ENCODE measurements around the gene SLCO1C1. TPM values are rescaled to one million over a fixed set of nuclear protein-coding genes. Genes with fewer than 3 reads are reported as not detected.
A peak's percentile ranks its signal among the peaks of the same experiment; 100 is the strongest.
"Not testable (repeated sequence)": the region's sequence is repeated elsewhere in the genome, so short reads cannot be mapped to it uniquely, and the experiment has no call there.

Gene SLCO1C1, protein sequence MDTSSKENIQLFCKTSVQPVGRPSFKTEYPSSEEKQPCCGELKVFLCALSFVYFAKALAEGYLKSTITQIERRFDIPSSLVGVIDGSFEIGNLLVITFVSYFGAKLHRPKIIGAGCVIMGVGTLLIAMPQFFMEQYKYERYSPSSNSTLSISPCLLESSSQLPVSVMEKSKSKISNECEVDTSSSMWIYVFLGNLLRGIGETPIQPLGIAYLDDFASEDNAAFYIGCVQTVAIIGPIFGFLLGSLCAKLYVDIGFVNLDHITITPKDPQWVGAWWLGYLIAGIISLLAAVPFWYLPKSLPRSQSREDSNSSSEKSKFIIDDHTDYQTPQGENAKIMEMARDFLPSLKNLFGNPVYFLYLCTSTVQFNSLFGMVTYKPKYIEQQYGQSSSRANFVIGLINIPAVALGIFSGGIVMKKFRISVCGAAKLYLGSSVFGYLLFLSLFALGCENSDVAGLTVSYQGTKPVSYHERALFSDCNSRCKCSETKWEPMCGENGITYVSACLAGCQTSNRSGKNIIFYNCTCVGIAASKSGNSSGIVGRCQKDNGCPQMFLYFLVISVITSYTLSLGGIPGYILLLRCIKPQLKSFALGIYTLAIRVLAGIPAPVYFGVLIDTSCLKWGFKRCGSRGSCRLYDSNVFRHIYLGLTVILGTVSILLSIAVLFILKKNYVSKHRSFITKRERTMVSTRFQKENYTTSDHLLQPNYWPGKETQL
- not detected in 2 replicates for total RNA-seq (2014; rRNA removed; shearing (Covaris generic))

DNA sequence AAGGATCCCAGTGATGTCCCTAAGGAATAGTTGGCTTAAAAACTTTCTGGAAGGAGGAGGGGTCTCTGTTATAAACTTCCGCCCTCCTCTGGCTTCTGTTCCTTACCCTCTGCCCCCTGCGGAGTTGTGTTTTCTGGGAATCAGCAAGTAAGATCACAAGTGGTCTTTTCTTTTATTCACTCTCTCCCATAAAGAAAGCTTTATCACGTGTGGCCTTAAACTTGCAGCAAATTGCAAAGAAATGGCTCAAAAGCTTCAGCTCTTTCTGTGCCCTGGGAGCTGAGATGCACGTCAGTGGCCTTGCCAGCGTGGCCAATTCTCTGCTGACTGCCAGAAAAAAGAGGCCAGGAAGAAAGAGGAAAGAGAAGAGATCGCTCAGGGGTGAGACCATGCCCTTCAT is at the start of gene SLCO1C1:
Gene SLCO1C1, plus strand, starts transcription at position 101 of the 400 bp plus-strand sequence. CDS start 4,245 bp downstream, outside the sequence.
- no peak for DNase-seq (ENCODE audit: low spot score)

DNA sequence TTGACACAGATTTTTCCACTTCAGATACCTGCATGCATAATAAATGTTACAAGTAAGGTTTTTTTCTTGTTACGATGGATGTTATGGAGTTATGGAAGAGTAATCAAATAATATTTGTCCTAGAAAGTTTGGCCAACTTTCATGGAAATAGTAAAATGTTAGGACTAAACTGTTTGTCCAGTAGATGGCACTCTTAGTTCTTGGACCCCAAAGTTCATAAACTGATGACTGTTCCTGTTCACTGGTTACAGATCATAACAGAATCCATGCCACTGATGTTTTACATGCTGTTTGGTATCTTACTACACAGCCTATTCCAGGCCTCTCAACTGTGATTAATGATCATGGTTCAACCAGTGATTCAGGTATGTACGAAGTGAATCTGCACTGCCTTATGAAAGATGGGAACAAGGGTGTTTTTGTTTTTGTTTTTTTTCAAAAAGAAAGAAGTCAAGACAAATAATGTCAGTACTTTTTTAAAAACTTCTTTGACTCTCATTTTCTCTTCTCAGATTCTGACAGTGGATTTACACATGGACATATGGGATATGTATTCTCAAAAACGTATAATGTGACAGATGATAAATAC is 48.8 kb upstream of the SLCO1C1 start:
- peak; percentile 55 for DNase-seq (ENCODE audit: low spot score)

DNA sequence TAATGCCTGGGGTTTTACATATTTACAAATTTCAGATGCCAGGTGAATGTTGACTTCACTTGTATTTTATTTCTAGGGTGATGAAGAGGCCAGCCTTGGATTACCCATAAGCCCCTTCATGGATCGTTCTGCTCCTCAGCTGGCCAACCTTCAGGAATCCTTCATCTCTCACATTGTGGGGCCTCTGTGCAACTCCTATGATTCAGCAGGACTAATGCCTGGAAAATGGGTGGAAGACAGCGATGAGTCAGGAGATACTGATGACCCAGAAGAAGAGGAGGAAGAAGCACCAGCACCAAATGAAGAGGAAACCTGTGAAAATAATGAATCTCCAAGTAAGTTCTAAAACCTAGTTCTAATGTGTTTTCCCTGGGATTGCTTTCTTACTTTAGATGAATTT is 41.3 kb upstream of the SLCO1C1 start:
- DNase-seq (ENCODE audit: low spot score) = no peak

DNA sequence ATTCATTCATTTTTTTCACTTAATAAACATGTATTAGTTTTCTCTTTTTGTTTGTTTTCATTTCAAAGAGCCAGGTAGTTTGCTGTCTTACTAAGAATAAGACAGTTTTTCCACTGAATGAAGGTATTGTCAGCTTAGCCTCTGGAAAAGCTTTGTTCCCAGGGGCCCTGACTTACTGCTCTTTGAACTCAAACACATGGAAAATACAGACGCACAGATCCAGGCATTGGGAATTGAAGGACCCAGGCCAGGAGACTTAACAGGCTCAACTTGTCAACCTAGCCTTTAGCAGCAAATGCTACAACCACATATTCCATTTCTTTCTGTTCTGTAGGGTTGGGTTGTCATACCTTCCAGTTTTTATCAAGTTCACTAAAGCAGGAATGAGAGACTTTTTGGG is 38.5 kb upstream of the SLCO1C1 start:
- DNase-seq (ENCODE audit: low spot score) = no peak

DNA sequence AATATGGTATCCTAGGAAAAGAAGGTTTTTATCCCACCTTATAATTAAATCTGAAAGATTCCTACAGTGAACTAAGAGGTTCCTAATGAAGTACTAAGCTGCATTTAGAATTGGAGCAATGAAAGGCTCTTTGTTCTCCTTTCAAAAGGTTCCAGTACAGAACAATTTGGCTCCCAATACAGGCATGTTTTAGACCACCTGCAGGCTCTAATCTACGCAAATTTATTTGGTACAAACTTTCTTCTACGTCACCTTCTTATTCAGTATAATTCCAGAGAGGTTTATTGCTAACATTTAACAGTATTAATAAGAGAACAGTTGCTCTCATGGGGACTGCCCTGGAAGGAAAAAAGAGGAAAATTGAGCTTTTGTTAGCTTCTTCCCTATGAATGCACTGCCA is 37.6 kb upstream of the SLCO1C1 start:
- no peak for DNase-seq (ENCODE audit: low spot score)

DNA sequence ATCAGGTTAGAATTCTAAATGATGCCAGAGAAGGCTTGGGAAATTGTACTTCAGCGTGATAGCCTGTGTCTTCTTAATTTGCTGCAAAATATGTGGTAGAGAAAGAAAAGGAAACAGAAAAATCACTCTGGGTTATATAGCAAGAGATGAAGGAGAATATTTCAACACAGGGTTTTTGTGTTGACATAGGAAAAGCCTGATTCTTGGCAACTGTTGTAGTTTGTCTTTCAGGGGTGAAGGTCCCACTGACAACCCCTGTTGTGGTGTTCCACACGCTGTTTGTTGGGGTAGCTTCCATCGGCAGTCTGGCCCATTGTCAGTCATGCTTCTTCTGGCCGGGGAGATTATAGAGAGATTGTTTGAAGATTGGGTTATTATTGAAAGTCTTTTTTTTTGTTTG is 13.8 kb upstream of the SLCO1C1 start:
- no peak for DNase-seq (ENCODE audit: low spot score)

DNA sequence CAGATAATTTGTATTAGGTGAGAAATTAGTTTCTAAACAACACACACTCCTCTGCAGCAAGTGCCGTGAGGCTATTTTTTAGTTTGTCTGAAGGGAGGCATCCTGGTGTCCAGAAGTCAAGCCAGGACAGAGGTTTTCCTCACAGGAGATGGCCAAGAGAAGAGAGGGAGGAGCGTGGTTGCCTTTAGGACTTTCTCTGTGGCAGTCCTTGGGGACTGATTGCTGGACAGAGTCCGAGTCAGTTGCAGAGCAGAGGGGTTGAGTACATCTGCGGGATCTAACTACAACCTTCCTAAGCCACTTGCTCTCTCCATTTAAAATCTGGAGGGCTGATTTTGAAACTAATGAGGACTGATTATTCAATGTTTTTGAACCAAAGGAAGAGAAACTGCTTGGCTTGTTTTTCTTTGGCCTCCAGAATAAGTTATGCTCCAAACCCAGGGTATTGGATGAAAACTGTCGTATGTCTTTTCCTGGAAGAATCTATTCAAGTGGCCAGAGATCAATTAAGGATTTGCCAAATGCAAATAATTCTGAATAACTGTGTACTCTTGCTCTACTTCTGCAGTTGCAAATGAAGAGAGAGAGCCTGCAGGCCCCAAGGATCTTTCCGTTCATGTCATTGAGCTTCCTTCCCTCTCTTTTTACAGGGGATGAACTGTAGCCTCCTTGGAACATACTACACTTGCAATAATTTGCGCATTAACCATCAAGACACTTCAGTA is 1.2 kb downstream of the SLCO1C1 start:
- no peak for DNase-seq (ENCODE audit: low spot score)

DNA sequence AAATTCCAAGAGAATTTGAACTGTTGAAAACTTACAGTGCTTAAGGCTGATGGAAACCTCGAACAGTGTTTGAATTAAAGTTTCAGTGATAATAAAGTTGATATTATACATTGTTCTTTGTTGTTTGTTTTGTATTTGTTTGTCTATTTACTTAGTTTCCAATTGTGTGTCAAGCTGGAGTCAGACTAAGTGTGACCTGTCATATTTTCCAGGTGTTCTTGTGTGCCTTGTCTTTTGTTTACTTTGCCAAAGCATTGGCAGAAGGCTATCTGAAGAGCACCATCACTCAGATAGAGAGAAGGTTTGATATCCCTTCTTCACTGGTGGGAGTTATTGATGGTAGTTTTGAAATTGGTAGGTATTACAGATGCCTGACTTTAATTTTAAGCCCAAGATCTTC is 6.0 kb downstream of the SLCO1C1 start:
- no peak for DNase-seq (ENCODE audit: low spot score)

DNA sequence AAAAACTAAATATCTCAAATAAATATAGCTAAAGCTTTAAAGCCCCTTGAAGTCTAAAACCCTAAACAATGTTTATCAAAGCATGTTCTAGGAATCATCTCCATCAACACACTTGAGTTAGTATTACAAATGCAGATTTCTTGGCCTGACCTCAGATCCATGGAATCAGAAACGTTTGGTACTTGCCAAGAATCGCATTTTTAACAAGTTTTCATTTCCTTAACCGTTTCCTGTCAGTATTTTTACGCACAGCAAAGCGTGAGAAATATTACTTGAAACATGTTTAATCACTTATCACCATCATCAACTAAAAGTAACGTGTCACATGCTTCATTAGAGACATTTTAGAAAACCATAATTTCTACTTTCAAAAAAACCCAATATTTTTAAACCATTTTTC is 9.7 kb downstream of the SLCO1C1 start:
- DNase-seq (ENCODE audit: low spot score) = no peak

DNA sequence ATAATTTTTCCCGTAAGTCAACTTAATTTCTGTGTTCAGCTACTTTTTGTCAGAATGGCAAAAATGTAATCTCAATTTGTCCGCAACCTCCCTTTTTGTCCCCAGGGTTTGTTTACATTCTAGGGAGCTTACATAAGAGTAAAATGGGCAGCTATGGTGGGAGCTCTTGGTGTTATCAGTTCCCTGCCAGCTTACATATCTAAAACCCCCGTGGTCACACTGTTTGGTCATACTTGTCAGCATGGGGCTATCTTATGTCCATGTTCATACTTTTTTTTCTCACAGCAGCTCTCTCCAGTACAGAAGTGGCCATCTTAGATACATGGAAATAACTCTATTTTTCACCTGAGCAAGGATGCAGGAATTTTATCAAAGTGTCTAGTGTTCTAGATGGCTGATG is 16.7 kb downstream of the SLCO1C1 start:
- no peak for DNase-seq (ENCODE audit: low spot score)

DNA sequence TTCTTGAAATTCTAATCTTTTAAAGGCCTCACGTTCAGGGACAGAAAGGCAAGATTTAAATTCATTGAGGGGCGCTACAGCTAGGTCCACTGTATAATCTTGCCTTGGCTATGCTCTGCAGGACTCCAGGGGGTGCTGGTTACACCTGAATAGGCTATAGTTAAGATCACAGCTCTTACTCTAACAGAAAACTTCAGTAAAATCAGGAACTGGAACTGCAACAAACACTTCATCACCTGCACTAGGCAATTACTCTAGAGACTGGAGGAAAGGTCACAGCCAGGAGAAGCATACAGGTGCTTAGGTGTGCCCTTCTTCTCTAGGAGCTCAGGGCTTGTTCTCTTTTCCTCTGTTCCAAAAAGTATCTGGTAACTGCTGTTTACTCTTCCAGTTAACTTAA is 20.9 kb downstream of the SLCO1C1 start:
- DNase-seq (ENCODE audit: low spot score) = no peak

DNA sequence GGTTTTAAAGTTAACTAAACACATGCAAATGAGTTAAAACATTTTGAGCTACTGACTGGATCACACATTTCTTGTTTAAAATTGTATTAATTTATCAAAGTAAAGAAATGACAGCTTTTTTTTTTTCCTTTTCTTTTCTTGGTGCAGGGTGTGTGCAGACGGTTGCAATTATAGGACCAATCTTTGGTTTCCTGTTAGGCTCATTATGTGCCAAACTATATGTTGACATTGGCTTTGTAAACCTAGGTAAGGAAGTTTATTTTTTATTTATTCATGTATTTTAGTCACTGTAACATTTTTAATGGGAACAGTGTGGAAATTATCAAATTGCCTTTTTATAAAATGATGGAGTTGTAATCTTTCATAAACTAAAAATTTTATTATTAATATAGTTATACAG is 21.9 kb downstream of the SLCO1C1 start:
- DNase-seq (ENCODE audit: low spot score) = no peak

DNA sequence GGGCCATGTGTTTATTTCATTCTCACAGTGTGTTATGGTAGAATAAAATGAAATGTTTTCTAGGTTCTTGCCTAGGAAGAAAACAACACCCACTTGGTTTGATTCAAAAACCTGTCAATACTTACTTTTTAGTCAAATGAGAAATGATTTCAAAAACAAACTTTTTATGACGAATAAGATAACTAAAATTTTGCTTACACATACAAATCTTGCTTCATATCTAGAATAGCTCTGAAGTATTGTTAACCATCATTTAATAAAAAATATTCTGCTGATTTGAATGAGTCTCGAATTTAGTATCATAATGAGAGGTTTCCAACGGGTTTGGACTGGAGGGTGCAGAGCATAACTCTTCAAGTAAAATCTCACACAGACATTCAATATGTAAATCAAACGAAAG is 23.2 kb downstream of the SLCO1C1 start:
- no peak for DNase-seq (ENCODE audit: low spot score)

DNA sequence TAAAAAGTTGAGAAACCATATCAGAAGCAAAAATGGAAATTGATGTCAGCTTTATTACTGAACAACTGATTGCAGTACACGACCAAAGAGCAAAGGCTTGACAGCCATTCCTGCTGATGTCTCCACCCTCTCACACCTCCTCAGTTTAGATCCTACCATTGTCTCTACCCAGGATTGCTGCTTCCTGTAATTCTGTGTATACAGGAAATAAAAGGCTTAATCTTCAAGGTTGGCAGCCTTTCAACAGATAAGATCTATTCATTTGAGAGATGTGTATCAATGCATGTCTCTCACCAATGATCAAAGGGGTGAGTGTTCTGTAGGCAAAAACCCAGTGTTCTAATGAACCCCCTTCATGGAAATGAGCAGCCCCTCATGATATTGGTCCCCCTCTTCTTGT is 27.0 kb downstream of the SLCO1C1 start:
- no peak for DNase-seq (ENCODE audit: low spot score)

DNA sequence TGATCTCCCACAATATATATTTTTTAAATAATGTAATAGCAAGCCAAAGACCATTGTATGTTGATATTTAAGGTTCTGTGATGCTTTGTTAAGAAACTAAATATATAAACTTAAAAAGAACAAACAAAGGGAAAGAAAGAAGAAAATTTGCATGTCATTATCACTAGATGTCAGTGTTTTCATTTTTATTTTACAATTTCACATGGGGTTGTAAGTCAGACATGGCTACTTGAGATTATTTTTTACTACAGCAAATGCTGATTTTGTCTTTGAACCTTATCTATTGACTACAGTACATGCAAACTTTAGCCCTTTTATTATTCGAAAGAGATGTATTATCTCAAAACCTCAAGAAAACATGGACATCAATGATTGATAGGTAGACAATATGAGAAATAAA is 36.1 kb downstream of the SLCO1C1 start:
- peak; percentile 2 for DNase-seq (ENCODE audit: low spot score)

DNA sequence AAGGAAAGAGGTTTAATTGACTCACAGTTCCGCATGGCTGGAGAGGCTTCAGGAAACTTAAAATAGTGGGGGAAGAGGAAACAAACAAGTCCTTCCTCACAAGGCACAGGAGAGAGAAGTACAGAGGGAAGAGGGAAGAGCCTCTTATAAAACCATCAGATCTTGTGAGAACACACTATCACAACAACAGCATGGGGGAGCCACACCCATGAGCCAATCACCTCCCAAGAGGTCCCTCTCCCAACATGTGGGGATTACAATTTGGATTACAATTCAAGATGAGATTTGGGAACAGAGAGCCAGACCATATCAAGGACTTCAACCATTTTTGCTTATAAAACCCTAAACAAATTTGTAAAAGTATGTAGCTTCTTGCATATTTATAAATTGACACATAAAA is 45.8 kb downstream of the SLCO1C1 start:
- DNase-seq (ENCODE audit: low spot score) = no peak

DNA sequence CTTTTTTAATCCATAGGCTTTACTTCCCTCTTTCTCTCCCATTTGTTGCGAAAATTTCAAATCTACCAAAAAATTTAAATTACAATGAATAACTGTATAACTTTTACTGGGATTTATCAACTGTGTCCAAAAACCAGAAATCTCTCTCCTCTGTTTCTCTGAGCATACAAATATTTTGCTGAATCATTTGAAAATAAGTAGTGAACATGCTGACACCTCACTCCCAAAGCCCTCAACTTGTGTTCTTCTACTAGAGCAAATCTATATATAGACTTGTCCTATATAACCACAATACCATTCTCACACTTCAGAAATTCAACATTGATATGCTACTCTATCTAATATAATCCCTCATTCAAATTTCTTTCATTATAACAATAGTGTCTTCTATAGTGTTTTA is 53.1 kb downstream of the SLCO1C1 start:
- DNase-seq (ENCODE audit: low spot score) = no peak

DNA sequence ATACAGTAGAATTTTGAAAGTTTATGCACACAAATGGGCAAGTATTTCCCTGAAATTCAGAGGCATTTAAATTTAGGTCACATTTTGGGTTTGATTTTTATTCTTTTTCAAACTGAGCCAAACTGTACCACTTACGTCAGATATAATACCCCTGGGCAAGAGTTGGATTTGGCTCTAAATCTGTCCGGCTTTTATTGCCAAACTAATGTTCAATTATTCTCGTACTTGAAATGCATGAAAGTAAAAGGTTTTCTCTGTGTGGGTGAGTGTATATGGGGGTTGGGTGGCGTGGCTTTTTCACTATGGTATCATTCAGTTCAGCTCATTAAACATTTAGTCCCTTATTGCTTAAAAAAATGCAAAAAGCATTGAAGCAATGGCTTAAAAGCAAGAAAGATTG is 55.9 kb downstream of the SLCO1C1 start:
- DNase-seq (ENCODE audit: low spot score) = no peak

DNA sequence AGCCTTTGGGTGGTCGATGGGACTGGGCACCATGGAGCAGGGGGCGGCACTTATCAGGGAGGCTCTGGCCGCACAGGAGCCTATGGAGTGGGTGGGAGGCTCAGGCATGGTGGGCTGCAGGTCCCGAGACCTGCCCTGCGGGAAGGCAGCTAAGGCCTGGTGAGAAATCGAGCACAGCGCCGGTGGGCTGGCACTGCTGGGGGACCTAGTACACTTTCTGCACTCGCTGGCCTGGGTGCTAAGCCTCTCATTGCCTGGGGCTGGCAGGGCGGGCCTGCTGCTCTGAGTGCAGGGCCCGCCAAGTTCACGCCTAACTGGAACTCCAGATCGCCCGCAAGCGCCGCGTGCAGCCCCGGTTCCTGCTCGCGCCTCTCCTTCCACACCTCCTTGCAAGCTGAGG is 82.3 kb downstream of the SLCO1C1 start:
- no peak for DNase-seq (ENCODE audit: low spot score)

DNA sequence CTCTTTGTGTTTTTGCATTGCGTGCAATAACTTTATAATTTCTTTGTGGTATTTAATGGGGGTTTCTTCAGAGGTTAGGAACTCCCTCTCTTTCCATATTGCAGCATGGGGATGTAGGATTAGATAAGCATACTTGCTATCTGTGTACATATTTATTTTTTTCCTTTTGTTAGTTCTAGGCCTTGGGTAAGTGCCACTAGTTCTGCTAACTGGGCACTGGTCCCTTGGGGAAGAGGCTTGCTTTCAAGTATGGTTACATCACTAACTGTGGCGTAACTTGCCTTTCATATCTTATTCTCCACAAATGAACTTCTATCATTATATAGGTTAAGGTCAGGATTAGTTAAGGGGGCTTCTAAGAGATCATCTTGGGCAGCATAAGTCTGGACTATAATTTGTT is 83.8 kb downstream of the SLCO1C1 start:
- no peak for DNase-seq (ENCODE audit: low spot score)

DNA sequence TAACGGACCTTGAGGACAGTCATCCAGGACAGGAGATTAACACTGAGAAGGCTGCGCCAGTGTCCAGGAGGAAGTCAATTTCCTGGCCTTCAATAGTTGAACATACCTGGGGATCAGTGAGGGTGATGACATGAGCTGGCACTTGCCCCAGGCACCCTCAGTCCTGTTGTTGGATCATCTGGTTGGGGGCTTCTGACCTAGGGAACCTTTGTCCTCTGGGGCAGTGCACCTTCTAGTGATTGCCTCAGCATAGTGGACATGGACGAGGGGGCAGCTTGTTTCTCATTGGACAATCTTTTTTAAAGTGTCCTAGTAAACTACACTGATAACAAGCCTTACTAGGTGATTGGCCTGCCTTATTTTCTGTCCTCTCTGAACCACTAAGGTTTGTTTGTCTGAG is 84.8 kb downstream of the SLCO1C1 start:
- not testable (repeated sequence) for DNase-seq (ENCODE audit: low spot score)

DNA sequence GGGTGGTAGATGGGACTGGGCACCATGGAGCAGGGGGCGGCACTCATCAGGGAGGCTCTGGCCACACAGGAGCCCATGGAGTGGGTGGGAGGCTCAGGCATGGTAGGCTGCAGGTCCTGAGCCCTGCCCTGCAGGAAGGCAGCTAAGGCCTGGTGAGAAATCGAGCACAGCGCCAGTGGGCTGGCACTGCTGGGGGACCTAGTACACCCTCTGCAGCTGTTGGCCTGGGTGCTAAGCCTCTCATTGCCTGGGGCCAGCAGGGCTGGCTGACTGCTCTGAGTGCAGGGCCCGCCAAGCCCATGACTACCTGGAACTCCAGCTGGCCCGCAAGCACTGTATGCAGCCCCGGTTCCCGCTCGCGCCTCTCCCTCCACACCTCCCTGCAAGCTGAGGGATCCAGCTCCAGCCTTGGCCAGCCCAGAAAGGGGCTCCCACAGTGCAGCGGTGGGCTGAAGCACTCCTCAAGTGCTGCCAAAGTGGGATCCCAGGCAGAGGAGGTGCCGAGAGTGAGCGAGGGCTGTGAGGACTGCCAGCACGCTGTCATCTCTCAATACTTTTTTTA is 88.7 kb downstream of the SLCO1C1 start:
- not testable (repeated sequence) for DNase-seq (ENCODE audit: low spot score)
